CD1c-positive myeloid dendritic cell (primary cell): ENCODE data around the gene CYB5B.

ENCODE experiments used
- DNase-seq: peaks from one replicate; pipeline ENCODE4 v3.0.0-alpha.2; 2016; ENCODE audit errors: extremely low spot score

The CYB5B gene

GRCh38 chr16:69424053-69424934, at the start of gene CYB5B:
Gene CYB5B, plus strand, starts transcription at chr16:69424619. Its CDS starts 65 bp downstream, at chr16:69424684.
- DNase-seq: peak; percentile 97

GRCh38 chr16:69376393-69377059, 47.9 kb upstream of the CYB5B start:
- no peak for DNase-seq

- no peak for DNase-seq
Observed at GRCh38 chr16:69378036-69378435, 46.4 kb upstream of the CYB5B start.

GRCh38 chr16:69378760-69379159, 45.7 kb upstream of the CYB5B start:
- DNase-seq: no peak

- peak; percentile 35 for DNase-seq
Observed at GRCh38 chr16:69381231-69381630, 43.2 kb upstream of the CYB5B start.

- no peak for DNase-seq
Observed at GRCh38 chr16:69382421-69382820, 42.0 kb upstream of the CYB5B start.

GRCh38 chr16:69384974-69385373, 39.4 kb upstream of the CYB5B start:
- DNase-seq: no peak

- no peak for DNase-seq
Observed at GRCh38 chr16:69386596-69386995, 37.8 kb upstream of the CYB5B start.

GRCh38 chr16:69393898-69394849, 30.2 kb upstream of the CYB5B start:
- no peak for DNase-seq

- no peak for DNase-seq
Observed at GRCh38 chr16:69395859-69396186, 28.6 kb upstream of the CYB5B start.

- peak; percentile 91 for DNase-seq
Observed at GRCh38 chr16:69396187-69397061, 28.0 kb upstream of the CYB5B start.

GRCh38 chr16:69397821-69398521, 26.4 kb upstream of the CYB5B start:
- peak; percentile 43 for DNase-seq

- no peak for DNase-seq
Observed at GRCh38 chr16:69399361-69399760, 25.1 kb upstream of the CYB5B start.

GRCh38 chr16:69402439-69402838, 22.0 kb upstream of the CYB5B start:
- DNase-seq: peak; percentile 83

- DNase-seq: no peak
Observed at GRCh38 chr16:69404275-69404805, 20.1 kb upstream of the CYB5B start.

GRCh38 chr16:69405326-69405725, 19.1 kb upstream of the CYB5B start:
- no peak for DNase-seq

GRCh38 chr16:69405757-69406156, 18.7 kb upstream of the CYB5B start:
- no peak for DNase-seq

GRCh38 chr16:69406780-69407331, 17.6 kb upstream of the CYB5B start:
- DNase-seq: peak; percentile 27

- no peak for DNase-seq
Observed at GRCh38 chr16:69407702-69408323, 16.6 kb upstream of the CYB5B start.
